GM12892 (cell line): Measurements from ENCODE around the gene ESPNL.

Experiments
- POLR2A ChIP-seq: IDR thresholded peaks from 2 replicates; pipeline ENCODE4 v1.6.1; 2011; ENCODE audit warnings: low read depth, low read length, control low read depth
- POLR2AphosphoS5 ChIP-seq: IDR thresholded peaks from 2 replicates; pipeline ENCODE4 v1.6.1; 2011; ENCODE audit warnings: low read depth, low read length, control low read depth

- TF ChIP-seq POLR2A (no peak), POLR2AphosphoS5 (no peak)
These were observed 18.0 kb upstream of the ESPNL start for GRCh38 chr2:238082151-238082550.
